Epidermal melanocyte (primary cell): Measurements from ENCODE around the gene RPLP2.
A peak's percentile ranks its signal among the peaks of the same experiment; 100 is the strongest.

Source experiments
- DNase-seq: peaks from one replicate; pipeline ENCODE4 v3.0.0; 2011; ENCODE audit warnings: low spot score; ENCODE audit not compliant: insufficient read length

Gene RPLP2

GRCh38 chr11:791658-792534 is 17.9 kb upstream of the RPLP2 start:
- no peak for DNase-seq

- no peak for DNase-seq
Observed at GRCh38 chr11:792535-792821, 17.3 kb upstream of the RPLP2 start.

GRCh38 chr11:792873-793272 is 16.9 kb upstream of the RPLP2 start:
- DNase-seq: no peak

GRCh38 chr11:793556-793955 is 16.2 kb upstream of the RPLP2 start:
- DNase-seq: no peak

GRCh38 chr11:794013-794765 is 15.6 kb upstream of the RPLP2 start:
- DNase-seq: no peak

- DNase-seq: no peak
Observed at GRCh38 chr11:794766-795633, 14.8 kb upstream of the RPLP2 start.

- peak; percentile 89 for DNase-seq
Observed at GRCh38 chr11:795634-796564, 13.9 kb upstream of the RPLP2 start.

GRCh38 chr11:796565-797295 is 13.0 kb upstream of the RPLP2 start:
- DNase-seq: no peak

- peak; percentile 95 for DNase-seq
Observed at GRCh38 chr11:797296-798092, 12.3 kb upstream of the RPLP2 start.

- DNase-seq: peak; percentile 98
Observed at GRCh38 chr11:798093-798713, 11.6 kb upstream of the RPLP2 start, which contains the start of gene SLC25A22. Gene SLC25A22 (minus strand): TSS chr11:798281. CDS start chr11:795006, 3,275 bp downstream.

- no peak for DNase-seq
Observed at GRCh38 chr11:799641-800316, 10.0 kb upstream of the RPLP2 start.

GRCh38 chr11:800473-800872 is 9.3 kb upstream of the RPLP2 start:
- no peak for DNase-seq

- DNase-seq: no peak
Observed at GRCh38 chr11:801097-801780, 8.5 kb upstream of the RPLP2 start.

- no peak for DNase-seq
Observed at GRCh38 chr11:802018-802617, 7.6 kb upstream of the RPLP2 start.

- DNase-seq: no peak
Observed at GRCh38 chr11:802693-803466, 6.9 kb upstream of the RPLP2 start.

GRCh38 chr11:803467-803742 is 6.4 kb upstream of the RPLP2 start:
- no peak for DNase-seq
